Suprapubic skin (tissue), 4 donors: Measurements from ENCODE around the gene ZNF536. TPM values are rescaled to one million over a fixed set of nuclear protein-coding genes. Genes with fewer than 3 reads are reported as not detected.

Experiments
- DNase-seq, 2 donors: peaks; one replicate each; pipeline ENCODE4 v3.0.0-alpha.2; 2019; ENCODE audit warnings: low spot score in 2 of 2
- H3K27ac ChIP-seq: fragments of 200-600 bp; sonication (generic); one replicate; pipeline ENCODE4 v1.5.1; 2019
- H3K27me3 ChIP-seq: fragments of 200-600 bp; sonication (generic); one replicate; pipeline ENCODE4 v1.5.1; 2019
- H3K36me3 ChIP-seq: fragments of 200-600 bp; sonication (generic); one replicate; pipeline ENCODE4 v1.5.1; 2019
- H3K4me1 ChIP-seq: fragments of 200-600 bp; sonication (generic); one replicate; pipeline ENCODE4 v1.5.1; 2019
- H3K4me3 ChIP-seq: fragments of 200-600 bp; sonication (generic); one replicate; pipeline ENCODE4 v1.5.1; 2019; ENCODE audit warnings: mild to moderate bottlenecking
- H3K9me3 ChIP-seq: fragments of 200-600 bp; sonication (generic); one replicate; pipeline ENCODE4 v1.5.1; 2019
- CTCF ChIP-seq, 2 donors: fragments of 200-600 bp in 1 of 2; fragments of 450-650 bp in 1 of 2; sonication (generic) in 1 of 2; IDR thresholded peaks; one replicate each; pipeline ENCODE4 v1.5.1; 2016 to 2019; ENCODE audit warnings: antibody characterized with exemption in 2 of 2, mild to moderate bottlenecking in 1 of 2, moderate library complexity in 1 of 2
- EP300 ChIP-seq: sonication (generic); formaldehyde crosslinking; IDR thresholded peaks from one replicate; pipeline ENCODE4 v1.6.1; 2017; ENCODE audit warnings: antibody characterized with exemption
- POLR2A ChIP-seq, 2 donors: fragments of 450-650 bp; IDR thresholded peaks; one replicate each; pipeline ENCODE4 v1.6.1; 2017; ENCODE audit warnings: antibody characterized with exemption in 2 of 2, mild to moderate bottlenecking in 2 of 2, moderate library complexity in 2 of 2
- POLR2AphosphoS5 ChIP-seq, 3 donors: sonication (generic); formaldehyde crosslinking; IDR thresholded peaks; one replicate each; pipeline ENCODE4 v1.6.1; 2017; ENCODE audit warnings: antibody characterized with exemption in 3 of 3
- WGBS: methylation state at CpG from one replicate; pipeline ENCODE4 v1.1.5; 2018; 5-methylcytosine and 5-hydroxymethylcytosine counted together
- total RNA-seq, 4 donors: library from RNA; depleted of rRNA; stranded (reverse); fragments of >200 nt; gene quantifications; one replicate each; pipeline ENCODE4 v1.1.0, GENCODE V29; 2016

ZNF536 gene
- total RNA-seq, 4 donors from 2014 or later: 0.10 to 1.5 (median 0.51) TPM

- Histone ChIP-seq H3K4me1 (no peaks in the 10 kb centered on the region), H3K36me3 (no peaks in the 10 kb centered on the region), H3K4me3 (no peak overlapping the region), H3K9me3 (no peaks in the 10 kb centered on the region), H3K27ac (no peak overlapping the region), H3K27me3 (peaks cover 16% of the 10 kb centered on the region)
- no peak for DNase-seq
- 68% methylated on average over 12 of the region's 12 CpGs for WGBS
- TF ChIP-seq POLR2AphosphoS5 (IDR thresholded peaks at IDR 0.05) (no peak), CTCF (IDR thresholded peaks at IDR 0.05) (no peak)
Observed at GRCh38 chr19:30555075-30555790, 183.0 kb downstream of the ZNF536 start.

- WGBS: 50% methylated on average over 1 of the region's 1 CpG
Observed at GRCh38 chr19:30555791-30556110, 183.6 kb downstream of the ZNF536 start.

DNA sequence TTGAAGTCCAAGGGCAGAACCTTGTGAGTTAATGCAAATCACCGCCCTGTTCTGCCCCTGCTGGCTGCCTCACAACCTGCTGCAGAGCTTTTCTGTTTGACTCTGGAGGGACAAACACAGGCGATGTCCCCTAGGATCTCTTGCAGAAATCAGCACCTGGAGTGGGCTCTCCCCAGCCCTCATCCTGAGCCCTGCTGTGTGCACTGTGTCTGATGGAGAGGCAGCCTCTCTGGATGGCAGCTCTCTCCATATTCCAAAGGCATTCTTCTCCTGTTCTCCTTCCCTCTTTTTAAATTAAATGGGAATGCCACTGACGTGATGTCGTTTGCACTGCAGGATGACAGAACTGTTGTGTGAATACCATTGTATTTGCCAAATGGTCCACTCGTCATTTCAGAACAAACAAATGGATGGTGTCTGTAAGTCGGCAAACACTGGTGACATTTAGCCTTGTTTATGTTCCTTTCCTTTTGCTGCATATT is 184.1 kb downstream of the ZNF536 start:
- Histone ChIP-seq H3K27me3 (peaks cover 16% of the 10 kb centered on the region), H3K36me3 (no peaks in the 10 kb centered on the region), H3K27ac (no peak overlapping the region), H3K4me3 (no peak overlapping the region), H3K9me3 (no peaks in the 10 kb centered on the region), H3K4me1 (no peaks in the 10 kb centered on the region)
- no peak for DNase-seq
- no peak for TF ChIP-seq POLR2A (IDR thresholded peaks at IDR 0.05)
- no peak for TF ChIP-seq POLR2AphosphoS5 (IDR thresholded peaks at IDR 0.05)
- no peak for TF ChIP-seq EP300
- TF ChIP-seq CTCF (IDR thresholded peaks at IDR 0.05): no peak
- 69% methylated on average over 6 of the region's 6 CpGs for WGBS

More at GRCh38 chr19:30555791-30556110, 183.6 kb downstream of the ZNF536 start:
- TF ChIP-seq EP300 (no peak), CTCF (IDR thresholded peaks at IDR 0.05) (no peak), POLR2AphosphoS5 (IDR thresholded peaks at IDR 0.05) (no peak), POLR2A (IDR thresholded peaks at IDR 0.05) (no peak)
- Histone ChIP-seq H3K4me3 (no peak overlapping the region), H3K9me3 (no peaks in the 10 kb centered on the region), H3K27ac (no peak overlapping the region), H3K36me3 (no peaks in the 10 kb centered on the region), H3K27me3 (peaks cover 16% of the 10 kb centered on the region), H3K4me1 (no peaks in the 10 kb centered on the region)
- no peak for DNase-seq

GRCh38 chr19:30557212-30557611 is 185.0 kb downstream of the ZNF536 start:
- H3K4me3 ChIP-seq: no peak overlapping the region
- DNase-seq: no peak
- peaks cover 16% of the 10 kb centered on the region for H3K27me3 ChIP-seq
- no peaks in the 10 kb centered on the region for H3K36me3 ChIP-seq
- H3K27ac ChIP-seq: no peak overlapping the region
- WGBS: 47% methylated on average over 4 of the region's 4 CpGs
- H3K4me1 ChIP-seq: no peaks in the 10 kb centered on the region
- TF ChIP-seq EP300 (no peak), POLR2AphosphoS5 (IDR thresholded peaks at IDR 0.05) (no peak), POLR2A (IDR thresholded peaks at IDR 0.05) (no peak), CTCF (IDR thresholded peaks at IDR 0.05) (no peak)
- no peaks in the 10 kb centered on the region for H3K9me3 ChIP-seq

GRCh38 chr19:30557927-30558557 is 185.9 kb downstream of the ZNF536 start:
- no peaks in the 10 kb centered on the region for H3K4me1 ChIP-seq
- TF ChIP-seq EP300: no peak
- no peak overlapping the region for H3K4me3 ChIP-seq
- no peak overlapping the region for H3K27ac ChIP-seq
- 83% methylated on average over 13 of the region's 13 CpGs for WGBS
- no peaks in the 10 kb centered on the region for H3K36me3 ChIP-seq
- H3K9me3 ChIP-seq: no peaks in the 10 kb centered on the region
- H3K27me3 ChIP-seq: peaks cover 16% of the 10 kb centered on the region
- DNase-seq: no peak
